Epithelial cell of proximal tubule (primary cell): Measurements from ENCODE around the gene RAPGEF1. TPM values are rescaled to one million over a fixed set of nuclear protein-coding genes. Genes with fewer than 3 reads are reported as not detected.
A peak's percentile ranks its signal among the peaks of the same experiment; 100 is the strongest.
"Not testable (repeated sequence)": the region's sequence is repeated elsewhere in the genome, so short reads cannot be mapped to it uniquely, and the experiment has no call there.

Experiments
- DNase-seq: peaks from one replicate; pipeline ENCODE4 v3.0.0-alpha.2; 2011; ENCODE audit warnings: low read depth
- H3K4me3 ChIP-seq: 2 replicates; pipeline ENCODE4 v1.5.1; 2011; ENCODE audit warnings: low read depth, mild to moderate bottlenecking, low read length
- CTCF ChIP-seq: conservative IDR thresholded peaks from 2 replicates; pipeline ENCODE4 v1.5.1; 2012; ENCODE audit warnings: low read depth, mild to moderate bottlenecking, low read length
- total RNA-seq: library from RNA; depleted of rRNA; stranded (reverse); fragments of >200 nt; gene quantifications from 2 replicates; pipeline ENCODE4 v1.2.3, GENCODE V29; 2015

RAPGEF1 gene
- total RNA-seq, 1 donor from 2014 or later: 34.8 TPM

GRCh38 chr9:131688377-131688776, 51.5 kb downstream of the RAPGEF1 start:
- H3K4me3 ChIP-seq: no peak overlapping the region
- DNase-seq: no peak
- TF ChIP-seq CTCF: no peak

GRCh38 chr9:131685753-131686706, 53.8 kb downstream of the RAPGEF1 start:
- no peak for TF ChIP-seq CTCF
- no peak overlapping the region for H3K4me3 ChIP-seq

GRCh38 chr9:131683094-131683493, 56.8 kb downstream of the RAPGEF1 start:
- not testable (repeated sequence) for DNase-seq, H3K4me3 ChIP-seq

More at GRCh38 chr9:131685753-131686706, 53.8 kb downstream of the RAPGEF1 start:
- DNase-seq: no peak

- no peak for DNase-seq
- H3K4me3 ChIP-seq: no peak overlapping the region
- TF ChIP-seq CTCF: no peak
Observed at GRCh38 chr9:131682261-131682660, 57.6 kb downstream of the RAPGEF1 start.

- not testable (repeated sequence) for H3K4me3 ChIP-seq, DNase-seq
Observed at GRCh38 chr9:131681826-131682225, 58.0 kb downstream of the RAPGEF1 start.

GRCh38 chr9:131681108-131681507, 58.8 kb downstream of the RAPGEF1 start:
- not testable (repeated sequence) for DNase-seq, H3K4me3 ChIP-seq

GRCh38 chr9:131679261-131680020, 60.4 kb downstream of the RAPGEF1 start:
- H3K4me3 ChIP-seq: no peak overlapping the region
- TF ChIP-seq CTCF: no peak
- no peak for DNase-seq

GRCh38 chr9:131678499-131679111, 61.3 kb downstream of the RAPGEF1 start:
- TF ChIP-seq CTCF: no peak
- H3K4me3 ChIP-seq: no peak overlapping the region
- DNase-seq: peak; percentile 61
